Transverse colon (tissue), 4 donors: ENCODE results near the gene MBTPS1. TPM values are rescaled to one million over a fixed set of nuclear protein-coding genes. Genes with fewer than 3 reads are reported as not detected.
A peak's percentile ranks its signal among the peaks of the same experiment; 100 is the strongest.

Experiments used
- DNase-seq: peaks from one replicate; pipeline ENCODE4 v3.0.0-alpha.2; 2019
- H3K27ac ChIP-seq, 4 donors: fragments of 200-600 bp; sonication (generic); 2 replicates each; pipeline ENCODE4 v1.5.1; 2016 to 2018; ENCODE audit warnings: inconsistent platforms in 4 of 4
- H3K27me3 ChIP-seq: fragments of 200-600 bp; sonication (generic); 2 replicates; pipeline ENCODE4 v1.5.1; 2017; ENCODE audit warnings: inconsistent platforms
- H3K36me3 ChIP-seq, 4 donors: fragments of 200-600 bp; sonication (generic); 2 replicates each; pipeline ENCODE4 v1.5.1; 2017 to 2019; ENCODE audit warnings: inconsistent platforms in 4 of 4
- H3K4me1 ChIP-seq, 4 donors: fragments of 200-600 bp; sonication (generic); 2 replicates each; pipeline ENCODE4 v1.5.1; 2017 to 2020; ENCODE audit warnings: inconsistent platforms in 4 of 4
- H3K4me3 ChIP-seq, 4 donors: fragments of 200-600 bp; sonication (generic); 1 replicate in 1 of 4; 2 replicates in 3 of 4; pipeline versions ENCODE4 v1.5.1 to v1.6.1; 2017 to 2019; ENCODE audit warnings: inconsistent platforms in 4 of 4
- H3K9me3 ChIP-seq, 2 donors: fragments of 200-600 bp; sonication (generic); 2 replicates each; pipeline ENCODE4 v1.5.1; 2017 to 2019; ENCODE audit warnings: inconsistent platforms in 2 of 2
- CTCF ChIP-seq, 5 experiments: fragments of 200-600 bp in 3 of 5; fragments of 450-650 bp in 2 of 5; sonication (generic) in 3 of 5; IDR thresholded peaks; 1 replicate in 2 of 5; 2 replicates in 3 of 5; pipeline ENCODE4 v1.5.1; 2016 to 2017; ENCODE audit warnings: antibody characterized with exemption in 5 of 5, inconsistent platforms in 3 of 5, mild to moderate bottlenecking in 2 of 5, moderate library complexity in 1 of 5
- EP300 ChIP-seq: sonication (generic); formaldehyde crosslinking; IDR thresholded peaks from one replicate; pipeline ENCODE4 v1.6.1; 2017; ENCODE audit warnings: antibody characterized with exemption, low read depth
- POLR2A ChIP-seq: fragments of 450-650 bp; IDR thresholded peaks from one replicate; pipeline ENCODE4 v1.6.1; 2016; ENCODE audit warnings: antibody characterized with exemption, mild to moderate bottlenecking, moderate library complexity
- POLR2AphosphoS5 ChIP-seq, 3 donors: sonication (generic); formaldehyde crosslinking; IDR thresholded peaks; one replicate each; pipeline ENCODE4 v1.6.1; 2016; ENCODE audit warnings: antibody characterized with exemption in 3 of 3
- WGBS, 2 donors: methylation state at CpG; one replicate each; pipeline ENCODE4 v1.1.5; 2018; ENCODE audit warnings: low coverage in 1 of 2; 5-methylcytosine and 5-hydroxymethylcytosine counted together
- in situ Hi-C, 4 donors: fragments of 200-750 bp; cut with MboI; loops; one replicate each; pipeline versions ENCODE4 v1.15.0 to v1.15.1; 2017; ENCODE audit warnings: low sequenced_read_pairs in 3 of 4, low pct_ligation_motif_present in 1 of 4, low pct_unique_long_range_greater_than_20kb in 1 of 4
- intact Hi-C: fragments of 100-400 bp; cut with DNase I; formaldehyde crosslinking; loops from one replicate; pipeline ENCODE4 v1.15.1; 2023; ENCODE audit warnings: low total_unique reads
- total RNA-seq, 4 donors: library from RNA; depleted of rRNA; stranded (reverse); fragments of >200 nt; gene quantifications; one replicate each; pipeline ENCODE4 v1.1.0, GENCODE V29; 2016

Gene MBTPS1
- total RNA-seq, 4 donors from 2014 or later, result 53.7 to 110 (median 97.0) TPM

- Histone ChIP-seq H3K36me3 (peaks cover 0 to 46% (median 16%) of the 10 kb centered on the region in 4 donors), H3K4me3 (no peak overlapping the region), H3K27me3 (no peaks in the 10 kb centered on the region), H3K27ac (no peak overlapping the region), H3K9me3 (no peaks in the 10 kb centered on the region), H3K4me1 (peaks cover 0 to 3% (median 0%) of the 10 kb centered on the region in 4 donors)
- 76% methylated on average over 11 of the region's 11 CpGs; no CpG with 5 or more reads in 1 of the 2 donors for WGBS, 2 donors
- no peak for DNase-seq
- in situ Hi-C loops, result loop anchor here in 3 of 4 donors (10.0 to 25.0 kb wide), 2 partner anchors 88 to 401 kb away; no protein-coding TSS in a partner anchor
- intact Hi-C loops, result no loop called here
- no peak for TF ChIP-seq EP300
- TF ChIP-seq CTCF (IDR thresholded peaks at IDR 0.05), result no peak
- no peak for TF ChIP-seq POLR2AphosphoS5 (IDR thresholded peaks at IDR 0.05)
- no peak for TF ChIP-seq POLR2A
These were observed 30.4 kb downstream of the MBTPS1 start for GRCh38 chr16:84086341-84086740.

DNA sequence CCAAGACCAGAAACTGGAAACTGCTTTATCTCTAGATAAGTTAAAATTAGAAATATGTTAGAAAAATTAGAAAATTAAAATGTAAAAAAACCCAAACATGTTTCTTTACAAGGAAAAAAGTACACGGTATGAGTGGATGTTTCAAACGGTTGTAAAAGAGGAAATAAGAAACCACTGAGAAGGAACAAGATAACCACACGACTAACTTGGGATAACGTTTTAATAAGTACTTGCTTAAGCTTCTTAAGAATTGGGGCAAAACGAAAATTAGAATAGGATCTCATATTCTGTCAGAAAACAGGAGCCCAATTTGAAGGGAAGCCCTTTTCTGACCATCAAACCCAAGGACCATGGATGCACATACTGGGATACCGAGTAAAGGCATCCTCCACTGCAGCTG is 31.0 kb downstream of the MBTPS1 start:
- in situ Hi-C loops, result loop anchor here in 3 of 4 donors (10.0 to 25.0 kb wide), 2 partner anchors 89 to 402 kb away; no protein-coding TSS in a partner anchor
- H3K4me1 ChIP-seq, result peaks cover 0 to 3% (median 0%) of the 10 kb centered on the region in 4 donors
- no peak for TF ChIP-seq POLR2A
- TF ChIP-seq EP300, result no peak
- no peak for TF ChIP-seq CTCF (IDR thresholded peaks at IDR 0.05)
- no peak for TF ChIP-seq POLR2AphosphoS5 (IDR thresholded peaks at IDR 0.05)
- no peak overlapping the region for H3K27ac ChIP-seq
- no peak for DNase-seq
- no peaks in the 10 kb centered on the region for H3K9me3 ChIP-seq
- WGBS, 2 donors, result 47 to 54% methylated on average over 5 to 6 of the region's 6 CpGs
- intact Hi-C loops, result no loop called here
- H3K27me3 ChIP-seq, result no peaks in the 10 kb centered on the region
- peaks cover 0 to 46% (median 16%) of the 10 kb centered on the region in 4 donors for H3K36me3 ChIP-seq
- no peak overlapping the region for H3K4me3 ChIP-seq

DNA sequence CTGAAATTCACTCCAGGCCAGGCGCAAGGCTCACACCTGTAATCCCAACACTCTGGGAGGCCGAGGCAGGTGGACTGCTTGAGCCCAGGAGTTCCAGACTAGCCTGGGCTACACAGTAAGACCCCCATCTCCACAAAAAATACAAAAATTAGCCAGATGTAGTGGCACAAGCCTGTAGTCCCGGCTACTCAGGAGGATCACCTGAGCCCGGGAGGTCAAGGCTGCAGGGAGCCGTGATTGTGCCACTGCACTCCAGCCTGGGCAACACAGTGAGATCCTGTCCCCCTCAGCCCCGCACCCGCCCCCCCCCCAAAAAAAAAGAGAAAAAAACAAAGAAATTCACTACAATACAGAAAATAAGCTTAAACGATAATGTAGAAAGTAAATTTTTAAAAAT is 31.5 kb downstream of the MBTPS1 start:
- Histone ChIP-seq H3K4me1 (peaks cover 0 to 3% (median 0%) of the 10 kb centered on the region in 4 donors), H3K27me3 (no peaks in the 10 kb centered on the region), H3K4me3 (no peak overlapping the region), H3K36me3 (peaks cover 0 to 46% (median 15%) of the 10 kb centered on the region in 4 donors), H3K27ac (no peak overlapping the region), H3K9me3 (no peaks in the 10 kb centered on the region)
- no peak for TF ChIP-seq POLR2A
- no peak for TF ChIP-seq POLR2AphosphoS5 (IDR thresholded peaks at IDR 0.05)
- TF ChIP-seq CTCF (IDR thresholded peaks at IDR 0.05), result no peak
- no peak for TF ChIP-seq EP300
- DNase-seq, result no peak
- 60 to 77% methylated on average over 1 to 8 of the region's 8 CpGs for WGBS, 2 donors
- intact Hi-C loops (no loop called here), in situ Hi-C loops (loop anchor here in 3 of 4 donors (10.0 to 25.0 kb wide), 2 partner anchors 90 to 402 kb away; no protein-coding TSS in a partner anchor)

DNA sequence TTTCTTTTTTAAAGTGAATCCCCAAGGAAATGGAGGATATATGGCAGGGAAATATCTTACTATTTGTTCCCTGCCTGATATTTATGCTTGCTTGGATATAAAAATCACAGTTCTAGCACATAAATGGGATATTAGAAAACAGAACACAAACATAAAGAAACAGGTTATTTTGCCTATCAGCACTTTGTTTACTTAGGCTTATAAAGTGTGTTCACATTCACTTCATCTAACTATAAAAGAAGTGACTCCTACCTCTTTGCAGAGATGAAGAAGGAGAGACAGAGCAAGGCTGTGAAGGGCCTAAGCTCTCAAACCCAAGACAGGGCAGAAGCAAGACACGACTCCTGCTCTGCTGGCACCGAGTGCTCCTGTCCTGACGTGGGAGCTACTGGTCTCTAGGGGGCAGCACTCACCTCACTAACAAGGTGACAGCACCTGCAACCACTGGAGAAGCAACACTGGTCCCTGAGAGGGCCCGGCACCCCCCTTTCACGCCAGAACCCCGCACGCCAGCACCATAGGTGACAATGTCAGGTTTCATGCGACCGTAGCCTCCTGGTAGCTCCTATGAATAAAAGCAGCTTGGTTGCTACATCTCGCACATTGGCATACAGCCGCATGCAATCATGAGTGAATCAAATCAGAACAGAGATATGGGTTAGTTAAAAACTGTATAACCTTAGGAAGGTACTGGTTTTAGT is 32.0 kb downstream of the MBTPS1 start:
- Histone ChIP-seq H3K4me3 (no peak overlapping the region), H3K9me3 (no peaks in the 10 kb centered on the region), H3K27me3 (no peaks in the 10 kb centered on the region), H3K4me1 (peaks cover 0 to 3% (median 0%) of the 10 kb centered on the region in 4 donors), H3K27ac (no peak overlapping the region), H3K36me3 (peaks cover 0 to 41% (median 14%) of the 10 kb centered on the region in 4 donors)
- TF ChIP-seq EP300 (no peak), CTCF (IDR thresholded peaks at IDR 0.05) (peak; percentile 58 to 70 (median 65)), POLR2A (no peak), POLR2AphosphoS5 (IDR thresholded peaks at IDR 0.05) (no peak)
- in situ Hi-C loops (loop anchor here in 3 of 4 donors (10.0 to 25.0 kb wide), 2 partner anchors 90 to 403 kb away; no protein-coding TSS in a partner anchor), intact Hi-C loops (no loop called here)
- WGBS, 2 donors, result 32 to 42% methylated on average over 6 to 11 of the region's 11 CpGs
- peak; percentile 74 for DNase-seq
